Glutamatergic neuron (in vitro differentiated cells): ENCODE data around the gene LAMA3. TPM values are rescaled to one million over a fixed set of nuclear protein-coding genes. Genes with fewer than 3 reads are reported as not detected.

Experiments used
- DNase-seq: peaks from one replicate; pipeline ENCODE4 v3.0.0; 2022
- H3K27ac Mint-ChIP-seq: one replicate; pipeline ENCODE4 v1.8.0; 2020; ENCODE audit warnings: mild to moderate bottlenecking, mixed read lengths, inconsistent platforms; ENCODE audit not compliant: unreplicated experiment
- H3K27me3 Mint-ChIP-seq: one replicate; pipeline ENCODE4 v1.8.0; 2020; ENCODE audit warnings: mild to moderate bottlenecking, moderate library complexity, mixed read lengths, inconsistent platforms; ENCODE audit not compliant: unreplicated experiment
- H3K36me3 Mint-ChIP-seq: one replicate; pipeline ENCODE4 v1.8.0; 2020; ENCODE audit warnings: mild to moderate bottlenecking, mixed read lengths, inconsistent platforms; ENCODE audit not compliant: unreplicated experiment
- H3K4me1 Mint-ChIP-seq: one replicate; pipeline ENCODE4 v1.8.0; 2020; ENCODE audit warnings: mild to moderate bottlenecking, low read depth, mixed read lengths, inconsistent platforms; ENCODE audit not compliant: unreplicated experiment
- H3K4me3 Mint-ChIP-seq: one replicate; pipeline ENCODE4 v1.8.0; 2020; ENCODE audit warnings: mild to moderate bottlenecking, mixed read lengths, inconsistent platforms; ENCODE audit not compliant: unreplicated experiment
- H3K9me3 Mint-ChIP-seq: one replicate; pipeline ENCODE4 v1.8.0; 2020; ENCODE audit warnings: mild to moderate bottlenecking, moderate library complexity, mixed read lengths, inconsistent platforms; ENCODE audit not compliant: unreplicated experiment
- CTCF ChIP-seq: fragments of 200-600 bp; sonication (generic); IDR thresholded peaks from one replicate; pipeline ENCODE4 v1.5.0; 2021; ENCODE audit not compliant: partially characterized antibody, unreplicated experiment
- total RNA-seq: library from RNA; stranded (reverse); fragmentation: NEBNext Ultra II Directional; extraction: Animal tissue kit (Norgen Biotek cat#: 25700); gene quantifications from one replicate; pipeline ENCODE4 v1.2.1, GENCODE V29; 2021; ENCODE audit not compliant: unreplicated experiment

Gene LAMA3
- total RNA-seq, 1 donor from 2014 or later, result 2.1 TPM

DNA sequence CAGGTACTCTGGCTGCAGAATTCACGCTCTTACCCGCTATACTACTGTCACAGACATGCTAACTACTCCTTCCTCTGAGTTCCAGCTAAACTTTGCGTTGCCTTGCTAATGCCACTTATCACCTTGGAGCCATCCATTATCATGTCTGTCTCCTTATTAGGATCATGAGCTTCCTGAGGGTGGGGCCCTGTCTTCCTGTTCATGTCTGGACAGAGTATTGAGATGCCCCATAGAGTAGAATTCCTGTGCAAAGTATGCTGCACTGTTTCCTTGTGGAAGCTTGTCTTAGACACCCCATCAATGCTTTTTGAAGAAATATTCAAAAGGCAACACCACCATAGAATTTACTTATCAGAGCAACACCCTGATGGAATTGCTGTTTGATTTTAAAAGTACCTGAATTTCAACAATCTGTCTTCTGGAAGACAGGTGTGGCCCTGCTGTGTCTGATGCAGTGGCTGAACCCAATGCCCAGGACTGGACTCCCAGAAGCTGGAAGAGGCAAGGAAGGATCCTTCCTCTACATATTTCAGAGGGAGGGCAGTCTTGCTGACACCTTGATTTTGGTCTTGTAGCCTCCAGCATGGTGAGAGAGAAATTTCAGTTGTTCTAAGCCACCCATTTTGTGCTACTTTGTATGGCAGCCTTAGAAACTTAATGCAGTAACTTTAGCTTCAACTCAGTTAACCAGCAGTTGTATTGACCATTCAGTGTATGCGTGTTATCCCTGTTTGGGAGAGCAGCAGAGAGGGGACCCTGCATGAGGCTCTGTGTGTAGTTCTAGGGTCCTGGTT, 5.6 kb downstream of the LAMA3 start:
- peaks cover 10% of the 10 kb centered on the region for H3K27me3 Mint-ChIP-seq
- H3K9me3 Mint-ChIP-seq, result no peaks in the 10 kb centered on the region
- TF ChIP-seq CTCF, result no peak
- no peak overlapping the region for H3K4me3 Mint-ChIP-seq
- H3K36me3 Mint-ChIP-seq, result no peaks in the 10 kb centered on the region
- H3K4me1 Mint-ChIP-seq, result no peaks in the 10 kb centered on the region
- no peak overlapping the region for H3K27ac Mint-ChIP-seq
- DNase-seq, result no peak

GRCh38 chr18:23701017-23701416, 11.8 kb downstream of the LAMA3 start:
- H3K4me3 Mint-ChIP-seq, result no peak overlapping the region
- no peaks in the 10 kb centered on the region for H3K4me1 Mint-ChIP-seq
- TF ChIP-seq CTCF, result no peak
- no peaks in the 10 kb centered on the region for H3K9me3 Mint-ChIP-seq
- no peak overlapping the region for H3K27ac Mint-ChIP-seq
- H3K36me3 Mint-ChIP-seq, result no peaks in the 10 kb centered on the region
- no peak for DNase-seq
- H3K27me3 Mint-ChIP-seq, result no peaks in the 10 kb centered on the region

DNA sequence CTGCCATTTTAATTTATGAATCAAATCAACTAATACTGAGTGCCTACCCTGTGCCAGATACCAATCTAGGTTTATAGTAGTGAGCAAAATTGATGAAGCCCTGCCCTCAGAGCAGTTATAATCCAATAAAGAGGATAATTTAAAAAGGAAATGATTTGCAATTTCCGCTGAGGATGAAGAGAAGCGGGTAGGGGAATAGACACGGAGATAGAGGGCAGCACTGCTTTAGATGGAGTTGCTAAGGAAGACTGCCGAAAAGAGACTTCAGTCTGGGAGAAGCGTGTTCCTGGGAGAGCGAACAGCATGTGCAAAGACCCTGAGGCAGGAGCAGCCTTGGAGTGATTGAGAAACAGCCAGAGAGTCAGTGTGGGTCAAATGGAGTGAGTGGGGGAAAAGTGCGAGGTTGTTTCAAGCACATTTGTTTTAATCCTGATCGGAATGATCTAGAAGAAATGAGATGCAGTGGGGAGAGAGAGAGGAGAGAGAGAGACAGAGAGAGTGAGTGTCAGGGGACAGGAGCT, 12.4 kb downstream of the LAMA3 start:
- H3K27me3 Mint-ChIP-seq, result no peaks in the 10 kb centered on the region
- no peaks in the 10 kb centered on the region for H3K9me3 Mint-ChIP-seq
- H3K4me3 Mint-ChIP-seq, result no peak overlapping the region
- no peak for DNase-seq
- H3K27ac Mint-ChIP-seq, result no peak overlapping the region
- H3K36me3 Mint-ChIP-seq, result no peaks in the 10 kb centered on the region
- no peak for TF ChIP-seq CTCF
- H3K4me1 Mint-ChIP-seq, result no peaks in the 10 kb centered on the region

DNA sequence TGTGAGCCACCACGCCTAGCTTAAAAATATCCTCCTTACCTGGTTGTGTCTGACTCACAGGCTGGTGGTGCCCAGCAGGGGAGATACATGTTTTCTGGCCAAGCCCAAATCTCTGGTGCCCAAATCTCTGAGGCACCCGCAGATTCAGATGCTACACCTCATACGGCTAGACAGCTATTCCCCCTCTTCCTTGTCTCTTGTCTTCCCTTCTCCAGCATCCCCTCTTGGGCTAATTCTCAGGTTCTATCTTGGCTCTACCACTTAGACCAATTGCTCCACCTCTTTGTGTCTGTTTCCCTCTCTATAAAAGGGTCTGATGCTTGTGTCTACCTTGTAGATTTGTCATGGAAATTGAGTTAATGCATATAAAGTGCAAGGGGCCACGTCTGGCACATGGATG, 13.4 kb downstream of the LAMA3 start:
- Mint-ChIP-seq H3K9me3 (peaks cover 2% of the 10 kb centered on the region), H3K4me1 (no peaks in the 10 kb centered on the region), H3K27me3 (no peaks in the 10 kb centered on the region), H3K36me3 (no peaks in the 10 kb centered on the region), H3K4me3 (no peak overlapping the region), H3K27ac (no peak overlapping the region)
- no peak for DNase-seq
- no peak for TF ChIP-seq CTCF

DNA sequence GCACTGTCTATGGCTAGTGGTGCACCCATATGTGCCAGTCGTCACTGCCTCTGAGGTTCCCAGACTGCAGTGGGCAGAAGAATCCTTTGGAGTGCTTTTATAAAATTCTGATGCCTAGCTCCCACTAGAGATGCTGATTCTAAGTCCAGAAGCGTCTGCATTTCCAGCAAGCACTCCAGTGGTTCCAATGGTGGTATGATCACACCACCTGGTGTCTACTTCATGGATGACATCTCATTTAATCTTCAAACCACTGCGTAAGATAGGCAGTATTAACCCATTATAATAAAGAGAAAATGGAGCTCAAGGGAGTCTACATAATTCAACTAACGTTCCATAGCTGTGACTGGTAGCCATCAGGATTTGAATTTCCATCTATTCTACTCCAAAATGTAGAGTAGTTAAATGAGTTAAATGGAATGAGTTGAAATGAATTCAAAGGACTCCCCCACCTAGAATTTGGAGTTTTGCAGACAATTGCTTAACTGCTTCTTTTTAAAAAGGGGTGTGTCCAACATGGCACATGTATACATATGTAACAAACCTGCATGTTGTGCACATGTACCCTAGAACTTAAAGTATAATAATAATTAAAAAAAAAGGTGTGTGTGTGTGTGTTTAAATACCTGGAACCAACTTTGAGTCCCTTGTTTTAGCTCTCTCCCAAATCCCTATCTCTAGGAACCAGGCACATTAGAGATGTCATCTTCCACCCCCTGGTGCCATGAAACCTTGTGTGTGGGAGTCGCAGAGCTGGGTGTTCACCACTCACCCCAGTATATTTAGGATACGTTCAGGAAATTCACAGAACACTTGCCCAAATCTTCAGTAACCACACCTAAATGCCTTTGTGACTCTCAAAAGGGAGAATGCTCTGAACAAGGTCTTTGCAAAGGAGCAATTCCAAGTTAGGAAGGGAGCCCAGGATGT, 14.1 kb downstream of the LAMA3 start:
- Mint-ChIP-seq H3K27me3 (no peaks in the 10 kb centered on the region), H3K4me1 (no peaks in the 10 kb centered on the region), H3K36me3 (peaks cover 6% of the 10 kb centered on the region), H3K4me3 (no peak overlapping the region), H3K27ac (no peak overlapping the region), H3K9me3 (peaks cover 2% of the 10 kb centered on the region)
- TF ChIP-seq CTCF, result peak; percentile 31
- no peak for DNase-seq
